ENCODE measurements around the gene STAT5A.

The STAT5A gene

DNA sequence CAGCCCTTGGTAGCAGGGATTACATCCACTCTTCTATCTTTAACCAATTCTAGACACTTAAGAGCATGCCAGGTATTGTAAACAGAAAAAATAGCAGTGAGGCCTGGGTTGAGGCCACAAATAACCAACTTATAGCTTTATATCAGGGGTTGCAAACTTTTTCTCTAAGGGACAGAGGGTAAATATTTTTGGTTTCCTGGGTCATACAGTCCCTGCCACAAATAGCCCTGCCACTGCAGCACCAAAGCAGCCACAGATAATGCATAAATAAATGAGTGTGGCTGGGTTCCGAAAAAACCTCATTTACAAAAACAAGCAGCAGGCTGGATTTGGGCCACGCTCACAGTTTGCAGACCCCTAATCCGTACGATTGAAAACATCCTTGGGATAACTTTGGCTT, 53.3 kb downstream of the STAT5A start:
- Histone ChIP-seq H3K4me3 (replicated peaks; ENCODE audit: insufficient read depth, low read length) (no peak overlapping the region), H3K27ac (replicated peaks) (no peak overlapping the region), H3K27me3 (ENCODE audit: insufficient read depth, poor library complexity, severe bottlenecking) (no peaks in the 10 kb centered on the region)
- TF ChIP-seq, protein P1, sequence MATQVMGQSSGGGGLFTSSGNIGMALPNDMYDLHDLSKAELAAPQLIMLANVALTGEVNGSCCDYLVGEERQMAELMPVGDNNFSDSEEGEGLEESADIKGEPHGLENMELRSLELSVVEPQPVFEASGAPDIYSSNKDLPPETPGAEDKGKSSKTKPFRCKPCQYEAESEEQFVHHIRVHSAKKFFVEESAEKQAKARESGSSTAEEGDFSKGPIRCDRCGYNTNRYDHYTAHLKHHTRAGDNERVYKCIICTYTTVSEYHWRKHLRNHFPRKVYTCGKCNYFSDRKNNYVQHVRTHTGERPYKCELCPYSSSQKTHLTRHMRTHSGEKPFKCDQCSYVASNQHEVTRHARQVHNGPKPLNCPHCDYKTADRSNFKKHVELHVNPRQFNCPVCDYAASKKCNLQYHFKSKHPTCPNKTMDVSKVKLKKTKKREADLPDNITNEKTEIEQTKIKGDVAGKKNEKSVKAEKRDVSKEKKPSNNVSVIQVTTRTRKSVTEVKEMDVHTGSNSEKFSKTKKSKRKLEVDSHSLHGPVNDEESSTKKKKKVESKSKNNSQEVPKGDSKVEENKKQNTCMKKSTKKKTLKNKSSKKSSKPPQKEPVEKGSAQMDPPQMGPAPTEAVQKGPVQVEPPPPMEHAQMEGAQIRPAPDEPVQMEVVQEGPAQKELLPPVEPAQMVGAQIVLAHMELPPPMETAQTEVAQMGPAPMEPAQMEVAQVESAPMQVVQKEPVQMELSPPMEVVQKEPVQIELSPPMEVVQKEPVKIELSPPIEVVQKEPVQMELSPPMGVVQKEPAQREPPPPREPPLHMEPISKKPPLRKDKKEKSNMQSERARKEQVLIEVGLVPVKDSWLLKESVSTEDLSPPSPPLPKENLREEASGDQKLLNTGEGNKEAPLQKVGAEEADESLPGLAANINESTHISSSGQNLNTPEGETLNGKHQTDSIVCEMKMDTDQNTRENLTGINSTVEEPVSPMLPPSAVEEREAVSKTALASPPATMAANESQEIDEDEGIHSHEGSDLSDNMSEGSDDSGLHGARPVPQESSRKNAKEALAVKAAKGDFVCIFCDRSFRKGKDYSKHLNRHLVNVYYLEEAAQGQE (IDR thresholded peaks at IDR 0.05; ENCODE audit: insufficient replicate concordance, low read depth) = no peak
- TF ChIP-seq SPI1 (IDR thresholded peaks at IDR 0.05; ENCODE audit: borderline replicate concordance, low read depth) (no peak), POLR2AphosphoS5 (IDR thresholded peaks at IDR 0.05; ENCODE audit: low read depth) (no peak), GABPA (IDR thresholded peaks at IDR 0.05; ENCODE audit: low read depth) (no peak)
- TF ChIP-seq, protein P2, sequence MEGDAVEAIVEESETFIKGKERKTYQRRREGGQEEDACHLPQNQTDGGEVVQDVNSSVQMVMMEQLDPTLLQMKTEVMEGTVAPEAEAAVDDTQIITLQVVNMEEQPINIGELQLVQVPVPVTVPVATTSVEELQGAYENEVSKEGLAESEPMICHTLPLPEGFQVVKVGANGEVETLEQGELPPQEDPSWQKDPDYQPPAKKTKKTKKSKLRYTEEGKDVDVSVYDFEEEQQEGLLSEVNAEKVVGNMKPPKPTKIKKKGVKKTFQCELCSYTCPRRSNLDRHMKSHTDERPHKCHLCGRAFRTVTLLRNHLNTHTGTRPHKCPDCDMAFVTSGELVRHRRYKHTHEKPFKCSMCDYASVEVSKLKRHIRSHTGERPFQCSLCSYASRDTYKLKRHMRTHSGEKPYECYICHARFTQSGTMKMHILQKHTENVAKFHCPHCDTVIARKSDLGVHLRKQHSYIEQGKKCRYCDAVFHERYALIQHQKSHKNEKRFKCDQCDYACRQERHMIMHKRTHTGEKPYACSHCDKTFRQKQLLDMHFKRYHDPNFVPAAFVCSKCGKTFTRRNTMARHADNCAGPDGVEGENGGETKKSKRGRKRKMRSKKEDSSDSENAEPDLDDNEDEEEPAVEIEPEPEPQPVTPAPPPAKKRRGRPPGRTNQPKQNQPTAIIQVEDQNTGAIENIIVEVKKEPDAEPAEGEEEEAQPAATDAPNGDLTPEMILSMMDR (IDR thresholded peaks at IDR 0.05; ENCODE audit: insufficient read depth, low read length) = no peak
- no peak for DNase-seq (ENCODE audit: low read depth in 1 of 2, low spot score in 1 of 2)

DNA sequence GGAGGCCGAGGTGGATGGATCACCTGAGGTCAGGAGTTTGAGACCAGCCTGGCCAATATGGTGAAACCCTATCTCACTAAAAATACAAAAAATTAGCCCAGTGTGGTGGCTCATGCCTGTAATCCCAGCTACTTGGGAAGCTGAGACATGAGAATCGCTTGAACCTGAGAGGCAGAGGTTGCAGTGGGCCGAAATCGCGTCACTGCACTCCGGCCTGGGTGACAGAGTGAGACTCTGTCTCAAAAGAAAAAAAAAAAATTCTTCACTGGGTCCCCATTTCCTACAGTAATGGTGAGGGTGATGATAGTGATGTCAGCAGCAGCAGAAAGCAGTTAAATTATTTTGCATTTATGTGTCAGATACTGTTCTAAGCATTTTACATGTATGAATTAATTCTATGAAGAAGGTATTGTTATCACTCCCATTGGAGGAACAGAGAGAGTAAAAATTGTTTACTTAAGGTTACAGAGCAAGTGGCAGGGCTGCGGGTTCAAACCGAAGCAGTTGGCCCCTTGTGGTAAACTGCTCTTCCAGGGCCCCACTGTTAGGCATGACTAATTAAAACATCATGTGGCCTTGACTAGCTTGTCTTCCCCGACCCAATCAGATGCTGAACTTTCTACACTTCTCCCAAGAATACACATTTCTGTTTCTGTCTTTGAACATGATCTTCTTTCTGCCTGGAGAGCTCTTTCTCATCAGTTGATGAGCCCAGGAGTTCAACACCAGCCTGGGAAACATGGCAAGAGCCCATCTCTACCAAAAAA, 54.1 kb downstream of the STAT5A start:
- DNase-seq (ENCODE audit: low read depth in 1 of 2, low spot score in 1 of 2) = peak; percentile 23 to 54
- TF ChIP-seq GABPA (IDR thresholded peaks at IDR 0.05; ENCODE audit: low read depth) (no peak), SPI1 (IDR thresholded peaks at IDR 0.05; ENCODE audit: borderline replicate concordance, low read depth) (no peak), POLR2AphosphoS5 (IDR thresholded peaks at IDR 0.05; ENCODE audit: low read depth) (no peak)
- TF ChIP-seq, protein P2 (IDR thresholded peaks at IDR 0.05; ENCODE audit: insufficient read depth, low read length) = no peak
- TF ChIP-seq, protein P1 (IDR thresholded peaks at IDR 0.05; ENCODE audit: insufficient replicate concordance, low read depth) = no peak
- no peaks in the 10 kb centered on the region for H3K27me3 ChIP-seq (ENCODE audit: insufficient read depth, poor library complexity, severe bottlenecking)
- no peak overlapping the region for H3K4me3 ChIP-seq (replicated peaks; ENCODE audit: insufficient read depth, low read length)
- H3K27ac ChIP-seq (replicated peaks) = peak overlapping the region; percentile 29

DNA sequence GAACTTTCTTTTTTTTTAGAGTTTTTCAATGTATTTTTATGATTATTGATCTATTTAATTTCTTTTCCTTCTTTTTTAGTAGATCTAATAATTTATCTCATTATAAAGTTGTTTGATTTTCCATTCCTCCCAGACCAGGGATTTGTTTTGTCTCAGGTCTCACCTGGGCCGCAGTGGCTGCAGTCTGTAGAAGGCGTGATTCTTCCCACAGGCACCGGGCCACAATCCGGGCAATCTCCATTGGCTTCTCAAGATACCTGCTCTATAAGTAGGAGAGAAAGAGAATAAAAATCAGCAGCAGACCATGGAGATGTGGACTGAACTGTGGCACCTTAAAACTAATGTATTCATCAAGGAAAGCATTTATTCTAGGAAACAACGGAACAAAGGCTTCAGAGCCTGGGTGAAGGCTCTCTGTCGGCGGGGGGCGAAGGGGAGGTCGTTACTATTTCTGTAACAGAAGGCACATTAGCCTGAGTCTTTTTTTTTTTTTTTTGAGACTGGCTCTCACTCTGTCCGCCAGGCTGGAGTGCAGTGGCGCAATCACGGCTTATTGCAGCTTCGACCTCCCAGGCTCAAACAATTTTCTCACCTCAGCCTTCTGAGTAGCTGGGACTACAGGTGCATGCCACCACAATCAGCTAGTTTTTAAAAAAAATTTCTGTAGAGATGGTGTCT, 57.2 kb downstream of the STAT5A start:
- no peak for DNase-seq (ENCODE audit: low read depth in 1 of 2, low spot score in 1 of 2)
- Histone ChIP-seq H3K27me3 (ENCODE audit: insufficient read depth, poor library complexity, severe bottlenecking) (no peaks in the 10 kb centered on the region), H3K27ac (replicated peaks) (no peak overlapping the region), H3K4me3 (replicated peaks; ENCODE audit: insufficient read depth, low read length) (no peak overlapping the region)
- TF ChIP-seq SPI1 (IDR thresholded peaks at IDR 0.05; ENCODE audit: borderline replicate concordance, low read depth) (no peak), POLR2AphosphoS5 (IDR thresholded peaks at IDR 0.05; ENCODE audit: low read depth) (no peak), GABPA (IDR thresholded peaks at IDR 0.05; ENCODE audit: low read depth) (no peak)

DNA sequence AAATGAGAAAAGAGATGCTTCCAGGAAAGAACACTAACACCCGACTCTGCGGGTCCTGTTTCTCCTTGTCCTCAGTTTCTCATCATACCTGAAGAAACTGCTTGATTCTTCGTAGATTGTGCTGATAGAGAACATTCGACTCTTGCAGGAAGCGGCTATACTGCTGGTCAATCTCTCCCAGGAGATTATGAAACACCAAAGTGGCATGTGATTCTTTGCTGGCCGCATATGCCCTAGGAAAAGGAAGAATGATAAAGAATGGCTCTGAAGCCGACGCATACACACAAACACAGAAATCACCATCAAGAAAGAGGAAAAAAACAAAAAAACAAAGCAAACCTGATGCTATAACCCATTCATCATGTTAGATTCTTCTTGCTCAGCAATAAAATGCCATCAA, 58.2 kb downstream of the STAT5A start:
- no peak overlapping the region for H3K4me3 ChIP-seq (replicated peaks; ENCODE audit: insufficient read depth, low read length)
- H3K27me3 ChIP-seq (ENCODE audit: insufficient read depth, poor library complexity, severe bottlenecking) = no peaks in the 10 kb centered on the region
- DNase-seq (ENCODE audit: low read depth in 1 of 2, low spot score in 1 of 2) = no peak
- TF ChIP-seq, protein P1 (IDR thresholded peaks at IDR 0.05; ENCODE audit: insufficient replicate concordance, low read depth) = no peak
- TF ChIP-seq GABPA (IDR thresholded peaks at IDR 0.05; ENCODE audit: low read depth) (no peak), POLR2AphosphoS5 (IDR thresholded peaks at IDR 0.05; ENCODE audit: low read depth) (no peak), SPI1 (IDR thresholded peaks at IDR 0.05; ENCODE audit: borderline replicate concordance, low read depth) (no peak)
- TF ChIP-seq, protein P2 (IDR thresholded peaks at IDR 0.05; ENCODE audit: insufficient read depth, low read length) = no peak
- H3K27ac ChIP-seq (replicated peaks) = no peak overlapping the region
